Measurements from ENCODE around the gene PIPOX. TPM values are rescaled to one million over a fixed set of nuclear protein-coding genes. Genes with fewer than 3 reads are reported as not detected.

Gene PIPOX
- total and polyA plus RNA-seq, 2 of the 13 experiments (the other 11 are each of a cell fraction or from before 2014, with no cell fraction given), result 87.3 to 154 TPM

- TF ChIP-seq TRIM24 (CRISPR knock-in tag; IDR thresholded peaks at IDR 0.05), result no peak; the same call in none of the 2 replicates
- 0 out of 2 replicates have a peak, but pooled peaks have one; percentile 64 for TF ChIP-seq ZBTB3 (CRISPR knock-in tag; IDR thresholded peaks at IDR 0.05; ENCODE audit: borderline replicate concordance, low read depth)
- TF ChIP-seq ZNF18 (CRISPR knock-in tag; IDR thresholded peaks at IDR 0.05; ENCODE audit: insufficient replicate concordance), result peak; percentile 19
- TF ChIP-seq IRF9 (CRISPR knock-in tag; IDR thresholded peaks at IDR 0.05; ENCODE audit: borderline replicate concordance), result peak; percentile 89; the same call in 1 of the 2 replicates
- TF ChIP-seq ZFX (CRISPR knock-in tag; IDR thresholded peaks at IDR 0.05; ENCODE audit: low read depth), result peak; percentile 88
- TF ChIP-seq GZF1 (CRISPR knock-in tag; IDR thresholded peaks at IDR 0.05), result peak; percentile 93
- TF ChIP-seq HINFP (CRISPR knock-in tag; IDR thresholded peaks at IDR 0.05; ENCODE audit: low read depth), result peak; percentile 54; the same call in 1 of the 2 replicates
- peak; percentile 93 for TF ChIP-seq ZNF251 (CRISPR knock-in tag; IDR thresholded peaks at IDR 0.05)
- TF ChIP-seq ZNF136 (CRISPR knock-in tag; IDR thresholded peaks at IDR 0.05; ENCODE audit: low read depth), result 0 out of 2 replicates have a peak, but pooled peaks have one; percentile 41
- TF ChIP-seq ZNF547 (CRISPR knock-in tag; IDR thresholded peaks at IDR 0.05), result 0 out of 2 replicates have a peak, but pooled peaks have one; percentile 37
- TF ChIP-seq ZNF691 (CRISPR knock-in tag; IDR thresholded peaks at IDR 0.05; ENCODE audit: borderline replicate concordance, low read depth), result peak; percentile 51; the same call in 1 of the 2 replicates
- TF ChIP-seq ZNF232 (CRISPR knock-in tag; IDR thresholded peaks at IDR 0.05; ENCODE audit: borderline replicate concordance), result 0 out of 2 replicates have a peak, but pooled peaks have one; percentile 43
- peak; percentile 49; the same call in 1 of the 2 replicates for TF ChIP-seq DPF2 (CRISPR knock-in tag; IDR thresholded peaks at IDR 0.05; ENCODE audit: borderline replicate concordance, low read depth)
- peak; percentile 86 for TF ChIP-seq SKIL (CRISPR knock-in tag; IDR thresholded peaks at IDR 0.05; ENCODE audit: borderline replicate concordance)
- TF ChIP-seq ZNF883 (CRISPR knock-in tag; IDR thresholded peaks at IDR 0.05; ENCODE audit: not compliant biosample characterization), result peak; percentile 28
- TF ChIP-seq HNRNPUL1 (IDR thresholded peaks at IDR 0.05; ENCODE audit: low read depth, low read length), result no peak
- TF ChIP-seq SAP130 (CRISPR knock-in tag; IDR thresholded peaks at IDR 0.05; ENCODE audit: low read depth), result peak; percentile 56
- peak; percentile 79 for TF ChIP-seq RARA (CRISPR knock-in tag; IDR thresholded peaks at IDR 0.05)
- TF ChIP-seq TP53 (CRISPR knock-in tag; conservative IDR thresholded peaks at IDR 0.05), result peak; percentile 97
Measured at GRCh38 chr17:28996554-28997096, 46.3 kb upstream of the PIPOX start (continued).
